A549 (cell line): Measurements from ENCODE around the gene GTF2IRD1. TPM values are rescaled to one million over a fixed set of nuclear protein-coding genes. Genes with fewer than 3 reads are reported as not detected.
"Not testable (repeated sequence)": the region's sequence is repeated elsewhere in the genome, so short reads cannot be mapped to it uniquely, and the experiment has no call there.

ENCODE experiments used
- ATAC-seq, 2 experiments: fragments of 200-7000 bp in 1 of 2; fragments of >200 bp in 1 of 2; cut with Nextera tagmentation in 1 of 2; cut with Tn5 transposase in 1 of 2; 3 replicates each; pipeline versions ENCODE4 v1.8.0 to v1.9.1; 2018 to 2020; ENCODE audit warnings: mild to moderate bottlenecking in 1 of 2, moderate library complexity in 1 of 2
- CTCF ChIA-PET: fragments of 300-600 bp; sonication (Branson Sonifier 250); formaldehyde crosslinking; extraction: SDS; loops from one replicate; lab custom pipeline; 2021; ENCODE audit warnings: antibody characterized with exemption, inconsistent platforms; lab: Yijun Ruan, JAX
- POLR2A ChIA-PET: fragments of 350-600 bp; formaldehyde crosslinking; extraction: SDS; loops from one replicate; lab custom pipeline; 2021; ENCODE audit warnings: antibody characterized with exemption, inconsistent platforms; lab: Yijun Ruan, JAX
- DNase-seq, 2 experiments: peaks; one replicate each; pipeline versions ENCODE4 v3.0.0 to v3.0.0-alpha.2; 2011 to 2016; ENCODE audit warnings: low read depth in 1 of 2, low spot score in 1 of 2
- FAIRE-seq: peaks from 2 replicates; lab custom pipeline; 2011; peaks lifted over from hg19 to GRCh38; lab: Jason Lieb, UNC
- H3K27ac ChIP-seq, 2 experiments: fragments of >200 bp; sonication (Bioruptor Twin); formaldehyde crosslinking; 3 replicates each; pipeline ENCODE4 v1.5.1; 2016 to 2017
- H3K4me1 ChIP-seq: fragments of >200 bp; sonication (Bioruptor Twin); formaldehyde crosslinking; 3 replicates; pipeline ENCODE4 v1.6.1; 2016
- H3K4me2 ChIP-seq: fragments of >200 bp; sonication (Bioruptor Twin); formaldehyde crosslinking; 3 replicates; pipeline ENCODE4 v1.6.1; 2016
- H3K4me3 ChIP-seq: fragments of >200 bp; sonication (Bioruptor Twin); formaldehyde crosslinking; 3 replicates; pipeline ENCODE4 v1.5.1; 2016
- H3K9me3 ChIP-seq: fragments of >200 bp; sonication (Bioruptor Twin); formaldehyde crosslinking; 3 replicates; pipeline ENCODE4 v1.6.1; 2016
- CTCF ChIP-seq: fragments of >200 bp; sonication (Bioruptor Twin); formaldehyde crosslinking; IDR thresholded peaks from 3 replicates; pipeline ENCODE4 v1.5.1; 2016
- ELK1 ChIP-seq: fragments of 150-350 bp; IDR thresholded peaks from 2 replicates; pipeline ENCODE4 v1.6.1; 2014; ENCODE audit warnings: low read depth, mild to moderate bottlenecking, low read length
- GATA3 ChIP-seq: IDR thresholded peaks from 2 replicates; pipeline ENCODE4 v1.6.1; 2012; ENCODE audit warnings: borderline replicate concordance
- HEYL ChIP-seq: fragments of 250-450 bp; sonication (Bioruptor Pico); IDR thresholded peaks from 2 replicates; pipeline ENCODE4 v1.8.0; 2021; ENCODE audit warnings: mild to moderate bottlenecking, moderate library complexity
- HOXA7 ChIP-seq: fragments of 250-450 bp; sonication (Bioruptor Pico); IDR thresholded peaks from 2 replicates; pipeline ENCODE4 v1.5.0; 2020; ENCODE audit warnings: mild to moderate bottlenecking, moderate library complexity
- HOXB5 ChIP-seq: fragments of 250-450 bp; sonication (Bioruptor Pico); IDR thresholded peaks from 2 replicates; pipeline ENCODE4 v1.5.0; 2020; ENCODE audit warnings: mild to moderate bottlenecking, moderate library complexity
- JUN ChIP-seq, 2 experiments: fragments of >200 bp; sonication (Bioruptor Twin); formaldehyde crosslinking; IDR thresholded peaks; 2 replicates in 1 of 2; 3 replicates in 1 of 2; pipeline ENCODE4 v1.6.1; 2016 to 2017
- JUNB ChIP-seq: fragments of >200 bp; sonication (Bioruptor Twin); formaldehyde crosslinking; IDR thresholded peaks from 2 replicates; pipeline ENCODE4 v1.6.1; 2016
- KDM1A ChIP-seq: fragments of 200-600 bp; sonication (generic); IDR thresholded peaks from 2 replicates; pipeline ENCODE4 v1.6.1; 2016; ENCODE audit warnings: low read depth, mild to moderate bottlenecking
- KDM5A ChIP-seq: fragments of 200-600 bp; sonication (generic); IDR thresholded peaks from 2 replicates; pipeline ENCODE4 v1.6.1; 2016; ENCODE audit warnings: antibody characterized with exemption, mild to moderate bottlenecking
- PHF8 ChIP-seq: fragments of 200-600 bp; sonication (generic); IDR thresholded peaks from 2 replicates; pipeline ENCODE4 v1.6.1; 2016; ENCODE audit warnings: low read depth, mild to moderate bottlenecking, antibody characterized with exemption, moderate library complexity, borderline replicate concordance
- POLR2AphosphoS2 ChIP-seq: conservative IDR thresholded peaks from 2 replicates; pipeline ENCODE4 v1.6.1; 2012; ENCODE audit warnings: low read length, improper control_type of control experiment, inconsistent platforms
- RCOR1 ChIP-seq: fragments of 150-350 bp; IDR thresholded peaks from 2 replicates; pipeline ENCODE4 v1.6.1; 2014; ENCODE audit warnings: antibody characterized with exemption, low read length, low read depth
- REST ChIP-seq: fragments of 200-600 bp; sonication (generic); IDR thresholded peaks from 2 replicates; pipeline ENCODE4 v1.6.1; 2016; ENCODE audit warnings: antibody characterized with exemption, mild to moderate bottlenecking, moderate library complexity
- TP53 ChIP-seq: fragments of 250-450 bp; sonication (Bioruptor Pico); IDR thresholded peaks from 2 replicates; pipeline ENCODE4 v1.5.0; 2021; ENCODE audit warnings: mild to moderate bottlenecking, moderate library complexity
- ZFP36 ChIP-seq: fragments of 450-650 bp; IDR thresholded peaks from 2 replicates; pipeline ENCODE4 v1.6.1; 2014; ENCODE audit warnings: borderline replicate concordance; ENCODE audit not compliant: partially characterized antibody
- WGBS: methylation state at CpG from one replicate; pipeline ENCODE4 v1.1.6; 2017; ENCODE audit errors: missing lambda C conversion rate; 5-methylcytosine and 5-hydroxymethylcytosine counted together
- polyA plus RNA-seq, 4 experiments: library from polyadenylated mRNA; depleted of rRNA in 3 of 4; stranded (reverse); fragments of >200 nt; fragmentation: RNase III in 1 of 4; extraction: RNeasy Plus Mini Kit Qiagen cat#74134 plus additional on column Dnase treatment in 1 of 4; gene quantifications; 2 replicates in 3 of 4; 3 replicates in 1 of 4; pipeline ENCODE4 v1.2.3, GENCODE V29; 2011 to 2017

Gene GTF2IRD1
- polyA plus RNA-seq, 2 of the 4 experiments (the other 2 are of a cell fraction), result 19.9 to 20.5 TPM

GRCh38 chr7:74507538-74508319 is 54.0 kb downstream of the GTF2IRD1 start:
- Histone ChIP-seq H3K4me1 (no peaks in the 10 kb centered on the region), H3K27ac (no peak overlapping the region), H3K4me3 (no peak overlapping the region), H3K4me2 (no peak overlapping the region), H3K9me3 (no peaks in the 10 kb centered on the region)
- TF ChIP-seq HOXA7 (CRISPR knock-in tag) (no peak), GATA3 (no peak), ELK1 (no peak), JUNB (no peak), KDM5A (no peak), HOXB5 (CRISPR knock-in tag) (no peak), KDM1A (peak; percentile 58; the same call in 1 of the 2 replicates), CTCF (no peak), PHF8 (no peak), TP53 (CRISPR knock-in tag) (no peak), POLR2AphosphoS2 (no peak), RCOR1 (no peak), ZFP36 (peak; percentile 87), HEYL (CRISPR knock-in tag) (no peak), REST (no peak), JUN (IDR thresholded peaks at IDR 0.05) (no peak)
- no peak for FAIRE-seq
- ChIA-PET CTCF (interaction anchor here (1.5 to 1.6 kb wide), 2 partner anchors 14 to 59 kb away, joined by 3 to 7 read pairs; no protein-coding TSS in a partner anchor), POLR2A (no interaction called here)
- 94% methylated on average over 12 of the region's 21 CpGs for WGBS
- no peak for DNase-seq
- no peak for ATAC-seq

- 92% methylated on average over 10 of the region's 10 CpGs for WGBS
- H3K9me3 ChIP-seq, H3K4me1 ChIP-seq, H3K27ac ChIP-seq, DNase-seq, ATAC-seq, FAIRE-seq, H3K4me3 ChIP-seq, POLR2A ChIA-PET, H3K4me2 ChIP-seq: not testable (repeated sequence)
- peak; percentile 79 for TF ChIP-seq ZFP36
- CTCF ChIA-PET, result interaction anchor here (0.6 to 1.2 kb wide), 2 partner anchors 59 to 371 kb away, joined by 3 to 4 read pairs; no protein-coding TSS in a partner anchor
Measured at GRCh38 chr7:74509453-74509852, 55.7 kb downstream of the GTF2IRD1 start.
